ENCODE measurements around the gene LY6G5B.
A peak's percentile ranks its signal among the peaks of the same experiment; 100 is the strongest.

The LY6G5B gene

GRCh38 chr6:31663126-31663960 is 6.4 kb upstream of the LY6G5B start:
- no peak for DNase-seq (ENCODE audit: extremely low read depth, insufficient read length)
- Histone ChIP-seq H3K27me3 (replicated peaks; ENCODE audit: control insufficient read depth, insufficient read depth, low read length) (no peaks in the 10 kb centered on the region), H3K36me3 (ENCODE audit: control insufficient read depth, insufficient read depth, low read length) (peaks cover 15% of the 10 kb centered on the region), H3K4me3 (replicated peaks; ENCODE audit: low read depth, low read length) (peak overlapping the region; percentile 92)
- no peak for TF ChIP-seq CTCF (IDR thresholded peaks at IDR 0.05; ENCODE audit: insufficient read depth, low read length, poor library complexity, severe bottlenecking)

- H3K27me3 ChIP-seq (replicated peaks; ENCODE audit: control insufficient read depth, insufficient read depth, low read length) = no peaks in the 10 kb centered on the region
- peaks cover 19% of the 10 kb centered on the region for H3K36me3 ChIP-seq (ENCODE audit: control insufficient read depth, insufficient read depth, low read length)
- no peak for DNase-seq (ENCODE audit: extremely low read depth, insufficient read length)
- no peak for TF ChIP-seq CTCF (IDR thresholded peaks at IDR 0.05; ENCODE audit: insufficient read depth, low read length, poor library complexity, severe bottlenecking)
- peak overlapping the region; percentile 92 for H3K4me3 ChIP-seq (replicated peaks; ENCODE audit: low read depth, low read length)
Measured at GRCh38 chr6:31663961-31664789, 5.6 kb upstream of the LY6G5B start.

GRCh38 chr6:31664790-31665500 is 4.8 kb upstream of the LY6G5B start, which contains the start of gene GPANK1:
TSS of gene GPANK1 (minus strand) at chr6:31664997. CDS start at chr6:31664478, 519 bp downstream.
- peak; percentile 82 for DNase-seq (ENCODE audit: extremely low read depth, insufficient read length)
- TF ChIP-seq CTCF (IDR thresholded peaks at IDR 0.05; ENCODE audit: insufficient read depth, low read length, poor library complexity, severe bottlenecking) = no peak
- Histone ChIP-seq H3K36me3 (ENCODE audit: control insufficient read depth, insufficient read depth, low read length) (peaks cover 23% of the 10 kb centered on the region), H3K27me3 (replicated peaks; ENCODE audit: control insufficient read depth, insufficient read depth, low read length) (no peaks in the 10 kb centered on the region), H3K4me3 (replicated peaks; ENCODE audit: low read depth, low read length) (peak within 1 kb of the TSS; percentile 98)

- Histone ChIP-seq H3K36me3 (ENCODE audit: control insufficient read depth, insufficient read depth, low read length) (peaks cover 24% of the 10 kb centered on the region), H3K4me3 (replicated peaks; ENCODE audit: low read depth, low read length) (peak within 1 kb of the TSS; percentile 98), H3K27me3 (replicated peaks; ENCODE audit: control insufficient read depth, insufficient read depth, low read length) (no peaks in the 10 kb centered on the region)
- peak; percentile 96 for DNase-seq (ENCODE audit: extremely low read depth, insufficient read length)
- TF ChIP-seq CTCF (IDR thresholded peaks at IDR 0.05; ENCODE audit: insufficient read depth, low read length, poor library complexity, severe bottlenecking) = no peak
Measured at GRCh38 chr6:31665501-31666336, 4.1 kb upstream of the LY6G5B start, which contains the start of gene CSNK2B. TSS of gene CSNK2B (plus strand) at chr6:31666080. CDS start at chr6:31666832, 752 bp downstream.
